HG03571 (cell line): ENCODE measurements around the gene ULBP3.
"Not testable (repeated sequence)": the region's sequence is repeated elsewhere in the genome, so short reads cannot be mapped to it uniquely, and the experiment has no call there.

Experiments used
- ATAC-seq: cut with Tn5 transposase; IDR thresholded peaks from one replicate; pipeline ENCODE4 v1.9.1; 2021; ENCODE audit not compliant: unreplicated experiment

ULBP3 gene

DNA sequence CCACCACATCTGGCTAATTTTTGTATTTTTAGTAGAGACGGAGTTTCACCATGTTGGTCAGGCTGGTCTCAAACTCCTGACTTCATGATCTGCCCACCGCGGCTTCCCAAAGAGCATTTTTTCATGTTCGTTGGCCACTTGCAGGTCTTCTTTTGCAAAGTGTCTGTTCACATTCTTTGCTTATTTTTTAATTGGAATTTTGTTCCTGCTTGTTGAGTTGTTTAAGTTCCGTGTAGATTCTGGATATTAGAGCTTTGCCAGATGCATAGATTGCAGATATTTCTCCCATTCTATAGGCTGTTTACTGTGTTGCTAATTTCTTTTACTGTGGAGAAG lies 51.8 kb downstream of the ULBP3 start:
- not testable (repeated sequence) for ATAC-seq

DNA sequence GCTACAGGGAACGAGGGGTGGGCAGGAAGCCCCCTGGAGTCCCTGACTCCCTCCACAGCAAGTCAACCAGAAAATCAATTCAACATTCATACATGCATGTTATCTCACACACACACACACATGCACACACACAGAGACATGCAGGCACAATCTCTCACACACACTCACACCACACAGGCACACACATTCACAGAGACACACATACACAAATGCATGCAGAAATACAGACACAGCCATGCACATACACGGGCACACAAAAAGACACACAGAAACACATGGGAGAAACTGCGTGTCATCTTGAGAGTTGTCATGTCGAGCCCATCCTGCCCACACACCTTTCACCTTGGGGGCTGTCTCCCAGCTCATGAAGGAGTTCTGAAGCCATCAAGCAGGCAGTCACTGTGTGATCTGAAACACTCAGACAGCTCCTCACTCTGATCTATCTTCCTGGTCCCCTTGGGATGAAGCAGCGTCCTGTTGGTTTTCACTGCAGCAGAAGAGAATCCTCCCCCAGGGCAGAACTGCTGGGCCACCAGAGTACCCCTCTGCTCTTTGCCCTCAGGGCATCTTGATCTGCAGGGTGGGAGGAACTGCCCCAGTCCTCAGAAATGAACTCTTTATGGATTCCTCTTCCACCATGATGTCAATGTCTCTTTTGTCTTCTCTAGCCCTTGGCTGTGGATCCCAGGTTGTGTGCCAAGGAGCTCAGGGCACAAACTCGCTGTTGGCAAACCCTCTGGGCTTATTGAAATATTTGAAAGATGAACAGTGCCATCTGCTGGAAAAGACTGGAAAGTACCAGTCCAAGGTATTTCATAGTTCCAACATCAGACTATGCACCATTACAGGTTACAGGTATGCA lies 52.4 kb downstream of the ULBP3 start:
- ATAC-seq = no peak

DNA sequence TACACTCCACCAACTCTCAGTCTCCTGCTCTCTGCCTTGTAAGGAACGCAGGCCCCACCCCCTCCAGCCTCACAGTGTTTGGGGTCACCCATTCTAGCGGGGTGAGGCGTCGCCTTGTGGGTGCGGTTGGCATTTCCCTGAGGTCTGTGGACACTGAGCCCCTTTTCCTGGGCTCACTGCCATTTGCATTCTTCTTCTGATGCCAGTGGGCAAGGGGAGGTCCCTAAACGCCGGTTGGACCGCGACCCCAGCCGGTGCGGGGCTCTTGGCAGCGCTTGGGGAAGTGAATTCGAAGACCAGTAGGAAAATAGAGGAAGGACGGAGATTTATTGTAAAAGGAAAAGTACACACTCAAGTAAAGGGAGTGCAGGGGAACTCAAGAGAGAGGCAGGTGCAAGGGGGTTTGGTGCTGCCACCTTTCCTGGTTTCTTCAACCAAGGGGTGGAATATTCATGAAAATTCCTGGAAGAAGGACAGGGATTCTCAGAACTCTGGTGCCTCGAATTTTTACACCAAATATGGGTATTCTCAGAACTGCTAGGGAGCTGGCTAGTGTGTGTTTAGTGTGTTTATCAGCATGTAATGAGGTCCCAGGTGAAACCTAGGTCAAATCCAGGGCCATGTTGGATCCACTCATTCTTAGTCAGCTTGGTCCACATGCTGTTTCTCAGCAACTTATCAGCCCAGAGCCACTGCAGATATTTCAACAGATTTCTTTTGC lies 53.5 kb downstream of the ULBP3 start:
- not testable (repeated sequence) for ATAC-seq

DNA sequence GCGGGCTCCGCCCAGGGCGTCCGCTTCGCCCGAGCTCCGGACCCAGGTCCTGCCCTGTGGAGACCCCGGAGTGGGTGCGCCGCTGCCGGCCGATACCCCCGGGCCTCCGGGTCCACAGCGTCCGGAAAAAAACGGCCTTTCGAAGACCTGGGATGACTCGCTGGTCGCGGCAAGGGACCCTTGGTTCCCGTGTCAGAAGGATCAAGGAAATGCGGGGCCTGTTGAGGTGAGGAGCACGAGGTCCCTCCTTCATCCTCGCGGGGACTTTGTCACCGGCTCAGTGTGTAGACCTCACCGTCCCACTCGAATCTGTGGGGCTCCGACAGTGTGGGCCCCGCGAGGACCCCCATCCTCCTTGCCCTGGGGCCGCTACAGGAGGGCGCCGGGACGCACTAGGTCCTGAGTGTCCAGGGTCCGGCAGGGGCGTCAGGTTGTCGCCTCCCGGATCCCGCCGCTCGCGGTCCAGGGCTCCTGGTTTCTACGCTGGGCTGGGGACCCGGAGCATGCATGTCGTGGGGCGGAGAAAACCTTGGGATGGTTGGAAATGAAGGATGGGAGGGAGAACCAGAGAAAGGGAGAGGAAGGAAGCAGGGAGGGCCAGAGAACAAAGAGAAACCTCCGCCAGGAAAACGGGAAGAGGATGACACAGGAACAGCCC lies 54.2 kb downstream of the ULBP3 start:
- ATAC-seq = not testable (repeated sequence)

DNA sequence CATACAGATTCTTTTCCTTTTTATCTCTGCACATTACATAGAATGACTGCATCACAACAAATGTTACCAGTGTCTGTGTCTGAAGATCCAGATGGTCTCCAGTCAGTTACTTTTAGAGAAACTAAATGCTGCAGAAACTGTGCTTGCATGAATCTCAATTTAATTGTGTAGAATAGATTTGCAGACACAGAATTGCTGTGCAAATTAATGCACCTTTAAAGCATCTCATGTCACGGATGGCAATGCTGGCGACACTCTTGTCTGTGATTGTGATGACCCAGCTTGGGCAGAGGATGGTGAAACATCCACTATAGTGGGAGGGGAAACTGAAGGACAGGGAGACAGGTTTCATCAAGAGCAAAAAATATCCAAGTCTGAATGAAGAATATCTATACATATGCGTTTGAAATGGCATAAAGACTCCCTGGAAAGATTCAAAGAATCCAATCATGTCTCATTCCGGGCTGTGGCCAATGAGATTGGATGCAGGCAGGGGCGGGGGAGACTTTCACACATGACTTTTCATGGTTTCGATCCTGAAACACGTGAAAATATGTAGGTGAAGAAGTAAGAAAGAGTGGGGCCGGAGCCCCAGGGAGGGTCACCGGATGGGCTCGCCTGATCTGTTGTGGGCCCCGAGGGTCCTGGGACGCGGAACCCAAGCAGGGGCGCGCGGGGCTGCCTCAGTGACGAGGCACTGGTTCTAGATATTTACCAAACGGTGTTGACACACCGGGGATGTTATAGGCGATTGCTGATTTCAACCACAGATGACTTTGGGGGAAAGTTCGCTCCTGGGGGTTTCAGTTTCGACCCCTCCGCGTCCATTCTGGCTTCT lies 54.9 kb downstream of the ULBP3 start:
- ATAC-seq = not testable (repeated sequence)

DNA sequence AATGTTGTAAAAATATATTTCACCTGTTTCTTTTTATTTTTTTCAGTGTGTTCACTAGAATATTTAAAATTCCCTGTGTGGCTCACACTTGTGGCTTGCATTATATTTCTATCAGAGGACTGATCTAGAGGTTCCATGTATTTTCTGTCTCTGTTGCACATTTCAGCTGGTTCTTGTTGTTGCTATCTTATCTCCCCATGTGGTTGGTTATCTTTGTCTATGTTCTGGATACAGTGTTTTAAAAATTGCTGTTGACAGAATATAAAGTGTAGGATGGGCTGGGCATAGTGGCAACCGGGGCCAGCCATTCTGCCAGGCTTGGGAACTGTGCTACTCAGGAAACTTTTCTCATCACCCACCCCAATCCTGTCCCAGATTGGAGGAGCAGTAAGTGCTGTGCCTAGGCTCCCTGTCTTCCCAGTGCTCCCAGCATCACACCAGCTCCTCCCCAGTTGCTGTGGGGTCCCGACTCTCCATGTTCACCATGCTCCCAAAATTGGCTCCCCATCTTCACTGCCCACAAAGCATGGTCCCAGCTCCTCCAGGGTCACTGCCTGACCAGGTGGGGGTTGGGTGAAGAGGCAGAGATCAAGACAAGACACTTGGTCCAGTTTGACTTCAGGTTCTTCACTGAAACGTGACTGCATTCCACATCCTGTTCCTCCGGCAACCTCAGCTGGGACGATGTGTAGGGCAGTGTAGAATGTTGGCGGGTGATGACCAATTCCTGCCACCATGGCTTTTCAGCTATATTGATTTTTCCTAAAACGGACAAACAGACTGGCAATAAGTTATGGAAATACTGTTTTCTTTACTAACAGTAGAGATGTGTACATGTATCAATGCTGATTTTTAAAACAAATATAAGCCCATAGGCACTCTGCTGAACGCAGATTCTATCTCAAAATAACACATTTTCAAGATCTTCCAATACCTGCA lies 55.8 kb downstream of the ULBP3 start:
- not testable (repeated sequence) for ATAC-seq
